GM12872 (cell line): ENCODE data around the gene GC.

ENCODE experiments used
- TF ChIP-seq, protein P1 (sequence below): IDR thresholded peaks from 3 replicates; pipeline ENCODE4 v1.5.1; 2011; ENCODE audit warnings: low read depth, mild to moderate bottlenecking, low read length, moderate library complexity; ENCODE audit not compliant: insufficient read depth

The GC gene

DNA sequence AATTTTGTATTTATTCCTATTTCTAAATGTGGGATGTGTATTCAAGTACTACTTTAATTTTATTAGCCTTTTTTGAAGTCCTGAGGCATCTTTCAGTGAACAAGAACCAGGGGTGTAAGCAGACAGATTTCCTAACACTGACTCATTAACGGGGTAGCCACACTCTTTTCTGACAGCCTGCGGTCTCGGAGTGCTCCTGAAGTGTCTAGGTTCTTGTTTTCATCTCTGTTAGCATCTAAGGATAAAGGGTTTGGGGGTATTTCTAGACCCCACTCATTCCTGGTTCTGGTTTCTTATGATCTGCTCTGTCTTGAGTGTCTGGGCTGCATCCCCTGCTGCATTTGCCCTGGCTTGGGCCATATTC, 71.9 kb downstream of the GC start:
- TF ChIP-seq, protein P1, sequence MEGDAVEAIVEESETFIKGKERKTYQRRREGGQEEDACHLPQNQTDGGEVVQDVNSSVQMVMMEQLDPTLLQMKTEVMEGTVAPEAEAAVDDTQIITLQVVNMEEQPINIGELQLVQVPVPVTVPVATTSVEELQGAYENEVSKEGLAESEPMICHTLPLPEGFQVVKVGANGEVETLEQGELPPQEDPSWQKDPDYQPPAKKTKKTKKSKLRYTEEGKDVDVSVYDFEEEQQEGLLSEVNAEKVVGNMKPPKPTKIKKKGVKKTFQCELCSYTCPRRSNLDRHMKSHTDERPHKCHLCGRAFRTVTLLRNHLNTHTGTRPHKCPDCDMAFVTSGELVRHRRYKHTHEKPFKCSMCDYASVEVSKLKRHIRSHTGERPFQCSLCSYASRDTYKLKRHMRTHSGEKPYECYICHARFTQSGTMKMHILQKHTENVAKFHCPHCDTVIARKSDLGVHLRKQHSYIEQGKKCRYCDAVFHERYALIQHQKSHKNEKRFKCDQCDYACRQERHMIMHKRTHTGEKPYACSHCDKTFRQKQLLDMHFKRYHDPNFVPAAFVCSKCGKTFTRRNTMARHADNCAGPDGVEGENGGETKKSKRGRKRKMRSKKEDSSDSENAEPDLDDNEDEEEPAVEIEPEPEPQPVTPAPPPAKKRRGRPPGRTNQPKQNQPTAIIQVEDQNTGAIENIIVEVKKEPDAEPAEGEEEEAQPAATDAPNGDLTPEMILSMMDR = no peak

DNA sequence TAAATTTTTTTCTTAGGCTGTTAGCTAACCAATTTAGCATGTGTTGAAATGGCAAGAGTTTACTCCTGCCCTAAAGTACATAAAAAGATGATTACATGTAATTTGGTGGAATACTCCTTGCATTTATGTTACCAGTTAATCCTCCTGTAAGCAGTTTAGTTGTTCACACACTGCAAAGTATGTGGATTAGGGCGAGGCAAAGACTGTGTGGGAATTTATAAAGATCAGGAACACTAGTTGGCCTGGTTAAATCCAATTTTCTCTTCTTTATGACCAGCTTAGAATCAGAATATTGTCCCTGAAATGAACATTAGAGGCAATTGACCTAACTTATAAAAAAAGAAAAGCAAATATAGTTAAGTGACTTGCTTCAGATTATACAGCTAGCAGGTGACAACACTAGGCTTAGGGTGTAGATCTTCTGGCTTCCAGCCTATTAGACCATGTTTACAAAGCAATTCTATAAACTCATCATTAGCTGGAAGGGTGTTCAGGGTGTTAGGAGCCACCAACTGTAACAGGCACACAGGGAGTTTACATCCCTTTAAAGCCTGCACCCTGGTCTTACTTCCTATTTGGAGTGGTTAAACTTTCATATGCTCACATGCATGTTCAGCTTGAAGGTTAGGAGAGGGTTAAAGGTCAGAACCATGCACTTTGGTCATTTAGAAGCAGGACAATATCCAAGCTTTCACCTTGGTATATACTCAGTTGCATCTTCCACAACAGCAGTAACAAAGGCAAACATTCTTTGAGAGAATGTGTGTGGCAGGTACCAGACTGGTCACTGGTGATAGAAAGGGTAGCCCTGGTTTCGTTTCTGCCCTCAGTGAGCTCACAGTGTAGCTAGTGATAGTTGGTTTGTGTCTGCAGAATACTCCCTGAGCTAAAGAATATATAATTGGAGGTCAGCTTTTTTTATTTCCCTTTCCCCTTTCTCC, 72.6 kb downstream of the GC start:
- TF ChIP-seq, protein P1 = no peak

DNA sequence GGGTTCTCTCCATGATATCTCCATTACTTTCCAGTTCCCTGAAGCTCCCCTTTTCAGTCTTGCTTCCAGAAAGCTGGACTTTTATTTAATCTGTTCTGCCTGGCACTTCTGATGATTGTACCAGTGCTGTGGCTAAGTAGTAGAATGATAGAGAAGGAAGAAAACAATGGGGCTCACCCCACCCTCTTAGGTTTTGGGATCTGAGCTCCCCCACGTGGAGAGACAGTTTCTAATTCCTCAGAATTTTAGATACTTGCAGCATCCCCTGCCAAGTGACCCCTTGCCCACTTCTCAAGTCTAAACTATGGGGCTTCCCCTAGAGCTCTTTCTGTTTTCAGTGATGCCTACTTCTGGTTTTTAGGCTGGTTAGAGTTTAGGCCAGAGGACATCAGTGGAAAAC, 73.9 kb downstream of the GC start:
- TF ChIP-seq, protein P1 = no peak

DNA sequence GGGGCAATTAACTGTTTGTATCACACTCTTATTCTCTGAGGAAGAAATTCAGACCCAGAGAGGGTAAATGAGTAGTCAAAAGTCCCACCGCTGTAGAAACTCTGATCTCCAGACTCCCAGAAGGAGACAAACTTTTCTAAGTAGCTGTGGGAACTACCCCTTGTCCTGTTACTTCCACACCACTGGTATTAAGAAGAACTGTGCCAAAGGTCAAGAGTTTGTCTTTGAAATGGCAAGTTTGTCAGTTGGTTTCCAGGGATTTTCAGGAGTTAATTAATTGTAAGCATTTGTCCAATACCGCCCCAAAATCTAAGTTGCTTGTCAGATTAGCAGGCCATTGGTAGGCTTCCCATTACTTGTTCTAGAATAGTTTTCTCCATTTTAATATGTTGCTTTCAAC, 85.7 kb downstream of the GC start:
- TF ChIP-seq, protein P1 = no peak

DNA sequence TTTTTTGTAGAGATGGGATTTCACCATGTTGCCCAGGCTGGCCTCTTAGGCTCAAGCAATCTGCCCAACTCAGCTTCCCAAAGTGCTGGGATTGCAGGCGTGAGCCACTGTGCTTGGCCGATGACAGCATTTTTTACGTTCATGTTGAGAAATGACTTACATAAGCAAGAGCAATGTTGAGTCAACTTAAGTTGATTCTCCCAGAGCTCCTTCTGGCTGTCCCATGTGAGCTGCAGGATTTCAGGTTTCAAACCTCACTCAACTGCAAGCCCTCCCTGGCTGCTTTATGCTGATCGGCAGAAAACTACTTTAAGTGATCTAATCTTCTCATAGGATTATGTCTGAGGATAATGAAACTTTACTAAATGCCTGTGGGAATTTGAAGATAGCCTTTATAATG, 86.8 kb downstream of the GC start:
- TF ChIP-seq, protein P1 = no peak

DNA sequence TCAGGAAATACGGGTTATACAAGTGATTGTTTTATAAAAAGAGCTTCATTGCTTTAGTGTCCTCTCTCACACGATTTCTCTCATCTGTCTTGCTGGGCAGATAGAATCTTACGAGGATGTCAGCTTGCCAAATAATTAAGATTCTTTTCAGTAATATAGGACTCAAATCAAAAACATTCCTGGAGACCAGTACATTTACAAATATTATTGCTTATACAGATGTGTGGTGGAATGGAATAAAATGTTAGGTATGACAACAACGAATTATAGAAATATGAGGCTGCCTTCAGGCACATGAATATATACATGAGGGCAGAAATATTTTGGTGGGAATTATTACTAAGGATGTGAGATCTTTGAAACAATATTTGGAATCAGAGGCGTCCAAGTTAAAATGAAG, 88.9 kb downstream of the GC start:
- TF ChIP-seq, protein P1 = no peak

DNA sequence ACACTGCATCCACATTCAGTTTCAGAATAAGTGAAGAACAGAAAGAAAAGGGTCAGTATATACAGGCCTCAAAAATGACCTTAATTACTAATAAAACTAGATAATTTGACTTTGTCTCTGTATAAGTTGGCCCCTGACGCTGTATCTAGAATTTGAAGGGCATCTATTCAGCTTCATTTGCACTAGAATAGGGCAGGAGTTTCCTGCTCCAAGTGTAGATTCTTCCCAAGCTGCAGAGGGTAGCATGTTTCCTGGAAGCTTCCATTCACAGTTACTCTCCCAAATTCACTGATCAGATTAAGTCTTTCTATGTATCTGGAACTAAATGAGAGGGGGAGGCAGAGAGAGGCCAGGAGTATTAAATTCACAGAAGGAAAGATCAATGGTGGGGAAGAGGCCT, 90.9 kb downstream of the GC start:
- TF ChIP-seq, protein P1 = no peak
